ENCODE results near the gene BCKDHA.

DNA sequence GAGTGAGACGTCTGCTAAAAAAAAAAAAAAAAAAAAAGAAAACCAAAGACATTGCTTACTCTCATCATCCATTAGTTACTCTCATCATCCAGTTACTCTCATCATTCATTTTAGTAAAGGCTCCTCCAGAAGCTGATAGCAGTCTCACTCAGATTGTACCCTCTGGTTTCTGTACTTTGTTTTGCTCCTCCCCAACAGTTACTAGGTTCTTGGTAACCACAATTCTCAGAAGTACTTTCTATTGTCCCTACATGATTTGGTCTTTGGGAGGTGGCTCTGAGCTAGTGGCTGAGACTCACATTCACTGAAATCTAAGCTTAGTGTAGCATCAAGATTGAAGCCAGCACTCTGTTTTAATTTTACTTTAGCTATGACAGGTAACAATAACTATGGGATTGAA is 59.6 kb downstream of the BCKDHA start:
- TF ChIP-seq CTCF (IDR thresholded peaks at IDR 0.05) (no peak), POLR2A (IDR thresholded peaks at IDR 0.05) (no peak)

Data from lower leg skin (tissue), 3 donors.